SK-N-SH (cell line): Measurements from ENCODE around the gene CDK5RAP2. TPM values are rescaled to one million over a fixed set of nuclear protein-coding genes. Genes with fewer than 3 reads are reported as not detected.

ENCODE experiments used
- CTCF ChIA-PET: fragments of 300-600, 350-600 bp; formaldehyde crosslinking; extraction: SDS; loops from one replicate; lab custom pipeline; 2021; lab: Yijun Ruan, JAX
- POLR2A ChIA-PET: fragments of 350-600 bp; sonication (Branson Sonifier 250); formaldehyde crosslinking; extraction: SDS; loops from one replicate; lab custom pipeline; 2020; ENCODE audit warnings: antibody characterized with exemption, inconsistent platforms; lab: Yijun Ruan, JAX
- DNase-seq: peaks from one replicate; pipeline ENCODE4 v3.0.0; 2012
- H2AFZ ChIP-seq: fragments of 200-600 bp; sonication (generic); 2 replicates; pipeline ENCODE4 v1.8.1; 2016; ENCODE audit warnings: antibody characterized with exemption, mild to moderate bottlenecking, low read depth
- H3F3A ChIP-seq: fragments of 200-600 bp; sonication (generic); replicated peaks from 2 replicates; pipeline ENCODE3; 2016; ENCODE audit warnings: antibody characterized with exemption, mild to moderate bottlenecking; ENCODE audit not compliant: insufficient read depth
- H3K27ac ChIP-seq, 2 experiments: fragments of 200-500 bp in 1 of 2; fragments of 200-600 bp in 1 of 2; sonication (Bioruptor generic) in 1 of 2; sonication (generic), shearing (Covaris generic) in 1 of 2; 2 replicates each; pipeline versions ENCODE4 v1.5.1 to v1.6.1; 2014 to 2016; ENCODE audit warnings: low read depth in 2 of 2, inconsistent platforms in 1 of 2, low read length in 1 of 2, mild to moderate bottlenecking in 1 of 2, mixed read lengths in 1 of 2
- H3K27me3 ChIP-seq: fragments of 200-600 bp; sonication (generic), shearing (Covaris generic); 2 replicates; pipeline ENCODE4 v1.6.1; 2016; ENCODE audit warnings: mixed run types; ENCODE audit not compliant: insufficient read depth
- H3K36me3 ChIP-seq, 2 experiments: fragments of 200-500 bp in 1 of 2; fragments of 200-600 bp in 1 of 2; sonication (Bioruptor generic) in 1 of 2; sonication (generic) in 1 of 2; replicated peaks in 1 of 2; 2 replicates each; pipeline versions ENCODE3 to v1.5.1; 2014 to 2016; ENCODE audit warnings: low read length in 1 of 2, mild to moderate bottlenecking in 1 of 2; ENCODE audit not compliant: insufficient read depth in 2 of 2, control insufficient read depth in 1 of 2
- H3K4me1 ChIP-seq, 2 experiments: fragments of 200-500 bp in 1 of 2; fragments of 200-600 bp in 1 of 2; sonication (Bioruptor generic) in 1 of 2; sonication (generic), shearing (Covaris generic) in 1 of 2; 2 replicates each; pipeline versions ENCODE4 v1.5.1 to v1.6.1; 2014 to 2016; ENCODE audit warnings: low read depth in 1 of 2, low read length in 1 of 2, mixed run types in 1 of 2; ENCODE audit not compliant: insufficient read depth in 2 of 2, control insufficient read depth in 1 of 2
- H3K4me2 ChIP-seq: fragments of 200-600 bp; sonication (generic), shearing (Covaris generic); 2 replicates; pipeline ENCODE4 v1.6.1; 2017; ENCODE audit warnings: mixed run types
- H3K4me3 ChIP-seq, 2 experiments: fragments of 200-500 bp in 1 of 2; fragments of 200-600 bp in 1 of 2; sonication (Bioruptor generic) in 1 of 2; sonication (generic), shearing (Covaris generic) in 1 of 2; 2 replicates each; pipeline versions ENCODE4 v1.5.1 to v1.8.1; 2014 to 2016; ENCODE audit warnings: low read depth in 2 of 2, inconsistent platforms in 1 of 2, low read length in 1 of 2, mild to moderate bottlenecking in 1 of 2, mixed read lengths in 1 of 2, moderate library complexity in 1 of 2
- H3K79me2 ChIP-seq: fragments of 200-600 bp; sonication (generic); 2 replicates; pipeline ENCODE4 v1.8.1; 2017; ENCODE audit warnings: mild to moderate bottlenecking; ENCODE audit not compliant: insufficient read depth
- H3K9ac ChIP-seq: fragments of 200-600 bp; sonication (generic); 2 replicates; pipeline ENCODE4 v1.6.1; 2017; ENCODE audit warnings: mixed run types
- H3K9me2 ChIP-seq: fragments of 200-600 bp; sonication (generic); 2 replicates; pipeline ENCODE4 v1.6.1; 2017; ENCODE audit warnings: mixed run types
- H3K9me3 ChIP-seq: fragments of 200-600 bp; sonication (generic); 2 replicates; pipeline ENCODE4 v1.6.1; 2017; ENCODE audit warnings: mixed run types, mild to moderate bottlenecking, moderate library complexity
- H4K20me1 ChIP-seq: fragments of 200-600 bp; sonication (generic); 2 replicates; pipeline ENCODE4 v1.6.1; 2017; ENCODE audit warnings: mild to moderate bottlenecking, mixed run types; ENCODE audit not compliant: insufficient read depth
- CTCF ChIP-seq: fragments of 200-600 bp; sonication (generic); IDR thresholded peaks from 2 replicates; pipeline ENCODE4 v1.6.1; 2017; ENCODE audit warnings: antibody characterized with exemption, mild to moderate bottlenecking, moderate library complexity
- EZH2phosphoT487 ChIP-seq: fragments of 200-600 bp; sonication (generic); IDR thresholded peaks from 2 replicates; pipeline ENCODE4 v1.6.1; 2017; ENCODE audit warnings: low read depth, mixed run types, mild to moderate bottlenecking, antibody characterized with exemption, moderate library complexity, borderline replicate concordance
- FOSL2 ChIP-seq: IDR thresholded peaks from 2 replicates; pipeline ENCODE4 v1.4.0; 2012; ENCODE audit warnings: low read depth, mild to moderate bottlenecking, moderate library complexity, borderline replicate concordance
- FOXM1 ChIP-seq: IDR thresholded peaks from 2 replicates; pipeline ENCODE4 v1.4.0; 2012; ENCODE audit warnings: low read depth, mild to moderate bottlenecking
- GABPA ChIP-seq: IDR thresholded peaks from 2 replicates; pipeline ENCODE4 v1.4.0; 2012; ENCODE audit warnings: low read depth, mild to moderate bottlenecking
- GATA2 ChIP-seq: sonication (generic); formaldehyde crosslinking; IDR thresholded peaks from 2 replicates; pipeline ENCODE4 v1.5.0; 2020; ENCODE audit warnings: mild to moderate bottlenecking, missing genetic modification reagents
- MAX ChIP-seq: IDR thresholded peaks from 2 replicates; pipeline ENCODE4 v1.4.0; 2012; ENCODE audit warnings: low read depth
- MEF2A ChIP-seq: IDR thresholded peaks from 2 replicates; pipeline ENCODE4 v1.4.0; 2012; ENCODE audit warnings: low read depth, borderline replicate concordance
- MXI1 ChIP-seq: IDR thresholded peaks from 2 replicates; pipeline ENCODE4 v1.6.1; 2012; ENCODE audit warnings: mild to moderate bottlenecking, low read depth, low read length, improper control_type of control experiment
- NFIC ChIP-seq: IDR thresholded peaks from 2 replicates; pipeline ENCODE4 v1.4.0; 2012; ENCODE audit warnings: borderline replicate concordance
- PBX3 ChIP-seq: IDR thresholded peaks from 2 replicates; pipeline ENCODE4; 2012
- POLR2AphosphoS5 ChIP-seq: IDR thresholded peaks from 2 replicates; pipeline ENCODE4 v1.6.1; 2012; ENCODE audit warnings: low read depth, low read length
- RAD21 ChIP-seq: IDR thresholded peaks from 2 replicates; pipeline ENCODE4 v1.6.1; 2012; ENCODE audit warnings: mild to moderate bottlenecking, low read length
- RXRA ChIP-seq: IDR thresholded peaks from 2 replicates; pipeline ENCODE4 v1.4.0; 2012; ENCODE audit warnings: low read depth, mild to moderate bottlenecking, borderline replicate concordance
- SIN3A ChIP-seq: IDR thresholded peaks from 2 replicates; pipeline ENCODE4 v1.6.1; 2012; ENCODE audit warnings: low read depth, mild to moderate bottlenecking, low read length, moderate library complexity, borderline replicate concordance
- TAF1 ChIP-seq: IDR thresholded peaks from 2 replicates; pipeline ENCODE4 v1.6.1; 2012; ENCODE audit warnings: low read depth, mild to moderate bottlenecking, low read length, moderate library complexity, borderline replicate concordance
- TCF12 ChIP-seq: IDR thresholded peaks from 2 replicates; pipeline ENCODE4 v1.4.0; 2012
- TEAD4 ChIP-seq: IDR thresholded peaks from 2 replicates; pipeline ENCODE4 v1.4.0; 2012; ENCODE audit warnings: mild to moderate bottlenecking, borderline replicate concordance; ENCODE audit not compliant: insufficient read depth
- ZBTB33 ChIP-seq: IDR thresholded peaks from 2 replicates; pipeline ENCODE4 v1.4.0; 2012; ENCODE audit warnings: low read depth, borderline replicate concordance
- WGBS: methylation state at CpG from one replicate; pipeline ENCODE4 v1.1.6; 2017; ENCODE audit warnings: low lambda C conversion rate; 5-methylcytosine and 5-hydroxymethylcytosine counted together
- polyA plus RNA-seq, 3 experiments: library from polyadenylated mRNA; depleted of rRNA; stranded (reverse); fragments of >200 nt; gene quantifications; 2 replicates each; pipeline ENCODE4 v1.2.3, GENCODE V29; 2012

CDK5RAP2 gene
- polyA plus RNA-seq, 1 of the 3 experiments (the other 2 are of a cell fraction): 20.7 TPM

- TF ChIP-seq TAF1: no peak
These were observed 12.9 kb downstream of the CDK5RAP2 start (continued) for GRCh38 chr9:120567081-120567480.

GRCh38 chr9:120564589-120564988, 15.4 kb downstream of the CDK5RAP2 start:
- Histone ChIP-seq H3K27ac (no peak overlapping the region), H3K4me2 (no peak overlapping the region), H3K9ac (no peak overlapping the region), H3K4me1 (peaks cover 0 to 3% of the 10 kb centered on the region in 2 experiments; a peak in 2 of 4 replicates), H4K20me1 (no peaks in the 10 kb centered on the region; the same call in 1 of the 2 replicates), H3K27me3 (no peaks in the 10 kb centered on the region), H3K9me3 (no peaks in the 10 kb centered on the region), H3K36me3 (peaks cover 25 to 50% of the 10 kb centered on the region in 2 experiments), H3K4me3 (no peak overlapping the region), H3F3A (peaks cover 3% of the 10 kb centered on the region), H3K9me2 (no peaks in the 10 kb centered on the region), H3K79me2 (peaks cover 33% of the 10 kb centered on the region), H2AFZ (no peak overlapping the region)
- DNase-seq: no peak
- ChIA-PET CTCF (interaction anchor here (0.7 kb wide), 1 partner anchor 33 kb away, joined by 3 read pairs; no protein-coding TSS in a partner anchor), POLR2A (no interaction called here)
- 94% methylated on average over 3 of the region's 3 CpGs for WGBS
- no peak for TF ChIP-seq MEF2A
- no peak for TF ChIP-seq GATA2
- TF ChIP-seq FOXM1: no peak
- TF ChIP-seq SIN3A: no peak
- no peak for TF ChIP-seq RXRA
- TF ChIP-seq CTCF: no peak
- TF ChIP-seq POLR2AphosphoS5: no peak
- no peak for TF ChIP-seq FOSL2
- no peak for TF ChIP-seq NFIC
- TF ChIP-seq ZBTB33: no peak
- TF ChIP-seq GABPA: no peak
- TF ChIP-seq RAD21: no peak
- no peak for TF ChIP-seq TCF12
- TF ChIP-seq MAX: no peak
- TF ChIP-seq EZH2phosphoT487: no peak
- no peak for TF ChIP-seq MXI1
- no peak for TF ChIP-seq TEAD4
- TF ChIP-seq PBX3: no peak
